Measurements from ENCODE around the gene SYNE1.

DNA sequence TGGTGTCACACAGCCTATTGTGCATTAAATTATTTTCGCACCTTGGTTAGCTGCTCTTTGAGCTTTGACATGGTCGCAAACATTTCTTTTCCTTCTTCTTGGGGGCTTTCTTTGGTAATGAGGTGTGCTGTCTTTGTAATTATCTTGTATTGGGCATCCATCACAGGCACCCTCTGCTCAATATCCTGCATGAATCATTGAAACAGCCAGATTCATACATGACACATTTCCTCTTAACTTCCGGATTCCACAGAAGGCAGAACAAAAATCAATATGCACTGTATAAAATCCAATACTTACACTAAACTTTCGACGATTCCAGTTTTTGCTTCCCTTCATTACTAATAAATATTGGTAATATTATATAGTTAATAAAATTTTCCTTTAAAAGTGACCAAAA, 175.6 kb downstream of the SYNE1 start:
- TF ChIP-seq, protein P1, sequence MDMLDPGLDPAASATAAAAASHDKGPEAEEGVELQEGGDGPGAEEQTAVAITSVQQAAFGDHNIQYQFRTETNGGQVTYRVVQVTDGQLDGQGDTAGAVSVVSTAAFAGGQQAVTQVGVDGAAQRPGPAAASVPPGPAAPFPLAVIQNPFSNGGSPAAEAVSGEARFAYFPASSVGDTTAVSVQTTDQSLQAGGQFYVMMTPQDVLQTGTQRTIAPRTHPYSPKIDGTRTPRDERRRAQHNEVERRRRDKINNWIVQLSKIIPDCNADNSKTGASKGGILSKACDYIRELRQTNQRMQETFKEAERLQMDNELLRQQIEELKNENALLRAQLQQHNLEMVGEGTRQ (CRISPR knock-in tag; IDR thresholded peaks at IDR 0.05) = no peak
- TF ChIP-seq CTCF (IDR thresholded peaks at IDR 0.05) = no peak
- no peak for TF ChIP-seq CBFB (CRISPR knock-in tag; IDR thresholded peaks at IDR 0.05; ENCODE audit: low read depth)
- TF ChIP-seq SMAD3 (CRISPR knock-in tag; IDR thresholded peaks at IDR 0.05; ENCODE audit: borderline replicate concordance) = no peak
- TF ChIP-seq, protein P2, sequence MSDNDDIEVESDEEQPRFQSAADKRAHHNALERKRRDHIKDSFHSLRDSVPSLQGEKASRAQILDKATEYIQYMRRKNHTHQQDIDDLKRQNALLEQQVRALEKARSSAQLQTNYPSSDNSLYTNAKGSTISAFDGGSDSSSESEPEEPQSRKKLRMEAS (CRISPR knock-in tag; IDR thresholded peaks at IDR 0.05) = no peak
- no peak for TF ChIP-seq CREB1 (CRISPR knock-in tag; IDR thresholded peaks at IDR 0.05)
- TF ChIP-seq, protein P3, sequence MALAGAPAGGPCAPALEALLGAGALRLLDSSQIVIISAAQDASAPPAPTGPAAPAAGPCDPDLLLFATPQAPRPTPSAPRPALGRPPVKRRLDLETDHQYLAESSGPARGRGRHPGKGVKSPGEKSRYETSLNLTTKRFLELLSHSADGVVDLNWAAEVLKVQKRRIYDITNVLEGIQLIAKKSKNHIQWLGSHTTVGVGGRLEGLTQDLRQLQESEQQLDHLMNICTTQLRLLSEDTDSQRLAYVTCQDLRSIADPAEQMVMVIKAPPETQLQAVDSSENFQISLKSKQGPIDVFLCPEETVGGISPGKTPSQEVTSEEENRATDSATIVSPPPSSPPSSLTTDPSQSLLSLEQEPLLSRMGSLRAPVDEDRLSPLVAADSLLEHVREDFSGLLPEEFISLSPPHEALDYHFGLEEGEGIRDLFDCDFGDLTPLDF (CRISPR knock-in tag; IDR thresholded peaks at IDR 0.05) = no peak
- TF ChIP-seq ETV6 (CRISPR knock-in tag; IDR thresholded peaks at IDR 0.05) = no peak
- TF ChIP-seq EMX1 (CRISPR knock-in tag; IDR thresholded peaks at IDR 0.05) = no peak
- no peak for TF ChIP-seq ATF1 (CRISPR knock-in tag; IDR thresholded peaks at IDR 0.05)
- TF ChIP-seq FOXP4 (CRISPR knock-in tag; IDR thresholded peaks at IDR 0.05) = no peak
- TF ChIP-seq, protein P4, sequence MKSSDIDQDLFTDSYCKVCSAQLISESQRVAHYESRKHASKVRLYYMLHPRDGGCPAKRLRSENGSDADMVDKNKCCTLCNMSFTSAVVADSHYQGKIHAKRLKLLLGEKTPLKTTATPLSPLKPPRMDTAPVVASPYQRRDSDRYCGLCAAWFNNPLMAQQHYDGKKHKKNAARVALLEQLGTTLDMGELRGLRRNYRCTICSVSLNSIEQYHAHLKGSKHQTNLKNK (CRISPR knock-in tag; IDR thresholded peaks at IDR 0.05) = no peak
- no peak for TF ChIP-seq MXD4 (CRISPR knock-in tag; IDR thresholded peaks at IDR 0.05; ENCODE audit: borderline replicate concordance)
- TF ChIP-seq ATF2 (CRISPR knock-in tag; IDR thresholded peaks at IDR 0.05; ENCODE audit: borderline replicate concordance, low read depth) = no peak

Data from WTC11 (cell line).